ENCODE measurements around the gene CTBP1.

Gene CTBP1

GRCh38 chr4:1236103-1236641, 12.8 kb downstream of the CTBP1 start:
- no peak for DNase-seq

GRCh38 chr4:1235381-1236102, 13.4 kb downstream of the CTBP1 start:
- DNase-seq, result no peak

- DNase-seq, result no peak
Observed at GRCh38 chr4:1234811-1235292, 14.1 kb downstream of the CTBP1 start.

DNA sequence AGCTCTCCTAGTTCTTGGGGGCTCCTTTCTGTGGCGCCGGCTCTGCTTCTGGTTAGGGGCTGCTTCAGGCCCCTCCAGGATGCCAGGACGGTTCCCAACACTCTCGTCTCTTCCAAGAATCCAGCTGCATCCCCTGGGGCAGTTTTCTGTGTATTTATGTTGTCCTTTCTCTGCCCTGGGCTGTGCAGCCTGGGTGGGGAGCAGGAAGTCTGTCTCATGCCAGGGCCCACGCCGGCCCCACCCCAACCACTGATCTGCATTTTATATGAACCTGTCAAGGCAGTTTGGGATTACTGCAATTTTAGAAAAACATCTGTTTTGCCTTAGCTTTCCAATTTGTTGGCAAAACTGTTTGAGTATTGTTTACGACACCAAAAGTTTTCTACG, 14.6 kb downstream of the CTBP1 start:
- DNase-seq, result no peak

DNA sequence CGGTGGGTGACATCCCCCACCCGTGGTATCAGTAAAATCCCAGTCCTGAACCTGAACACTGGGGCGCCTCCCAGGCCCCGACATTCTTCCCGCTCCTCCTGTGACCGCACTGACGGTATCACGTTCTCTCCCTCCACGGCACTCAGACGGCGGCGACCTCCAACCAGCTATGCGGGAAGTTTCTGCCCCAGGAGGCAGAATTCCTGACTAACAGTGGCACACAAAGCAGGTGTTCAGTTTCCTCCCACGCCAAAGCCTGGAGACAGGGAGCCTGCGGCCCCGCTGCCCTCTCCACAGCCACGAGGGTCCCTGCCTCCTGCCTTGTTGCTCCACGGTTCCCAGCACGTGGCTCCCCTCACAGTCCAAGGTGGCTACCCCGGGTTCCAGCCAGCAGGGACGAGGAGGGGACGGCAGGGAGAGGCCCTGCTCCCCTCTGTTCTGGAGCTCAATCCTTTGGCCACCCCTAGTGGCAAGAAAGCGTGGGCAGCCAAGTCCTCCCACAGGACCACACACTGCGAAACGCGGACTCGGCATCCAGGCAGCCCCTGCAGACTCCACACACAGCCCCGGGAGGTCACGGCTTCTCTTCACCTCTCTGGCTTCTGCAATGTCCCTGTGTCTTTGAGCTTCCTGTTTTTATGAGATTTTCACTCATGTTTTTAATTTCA, 15.2 kb downstream of the CTBP1 start:
- DNase-seq, result no peak

GRCh38 chr4:1232661-1233621, 16.0 kb downstream of the CTBP1 start:
- DNase-seq, result peak; percentile 57

GRCh38 chr4:1231637-1232360, 17.1 kb downstream of the CTBP1 start:
- no peak for DNase-seq

DNA sequence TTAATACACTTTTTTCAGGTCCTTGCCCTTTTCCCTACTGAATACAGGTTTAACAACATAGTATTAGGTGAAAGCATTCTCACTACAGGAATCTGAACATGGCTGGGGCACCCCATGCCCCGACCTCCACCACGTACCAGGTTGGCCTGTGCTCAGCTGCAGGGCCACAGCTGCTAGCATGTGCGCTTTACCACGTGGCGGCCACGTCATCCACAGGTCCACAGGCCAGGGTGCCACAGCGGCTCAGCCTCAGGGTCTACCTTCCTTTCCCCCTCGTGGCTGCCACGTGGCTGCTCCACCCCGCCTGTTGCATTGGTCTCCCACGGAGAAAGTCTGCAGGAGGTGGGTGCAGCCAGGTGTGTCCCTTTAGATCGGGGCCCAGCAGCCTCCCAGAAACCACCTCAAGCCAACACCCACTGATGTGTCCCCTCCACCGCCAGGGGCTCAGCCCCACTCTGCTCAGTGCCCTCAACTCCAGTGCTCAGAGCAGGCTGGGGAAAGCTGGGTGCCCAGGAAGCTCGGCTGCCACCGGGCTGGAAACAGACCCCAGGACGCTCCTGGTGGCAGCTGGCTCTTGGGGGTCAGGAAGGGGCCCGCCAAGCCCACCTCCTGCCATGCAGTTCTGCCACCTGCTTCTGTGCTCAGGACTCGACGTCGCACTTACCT, 17.8 kb downstream of the CTBP1 start:
- no peak for DNase-seq

DNA sequence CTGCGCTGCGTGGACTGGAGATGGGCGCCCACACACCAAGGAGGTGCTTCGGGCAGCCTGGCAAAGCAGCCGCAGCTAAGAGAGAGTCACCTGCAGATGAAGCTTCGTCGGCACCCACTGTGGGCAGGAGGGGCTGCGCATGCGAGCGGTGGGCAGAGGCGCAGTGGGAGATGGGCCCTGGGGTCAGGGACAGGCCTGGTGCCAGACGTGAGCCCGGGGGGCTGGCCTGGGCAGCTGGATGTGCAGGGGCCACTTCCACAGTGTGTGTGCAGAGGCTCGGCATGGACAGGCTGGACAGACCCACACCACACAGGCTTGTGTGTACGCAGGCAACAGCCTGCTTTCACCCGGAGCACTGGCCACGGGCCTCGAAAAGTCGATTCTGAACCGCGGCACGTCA, 18.6 kb downstream of the CTBP1 start:
- DNase-seq, result no peak

GRCh38 chr4:1229117-1229849, 19.6 kb downstream of the CTBP1 start:
- DNase-seq, result no peak

DNA sequence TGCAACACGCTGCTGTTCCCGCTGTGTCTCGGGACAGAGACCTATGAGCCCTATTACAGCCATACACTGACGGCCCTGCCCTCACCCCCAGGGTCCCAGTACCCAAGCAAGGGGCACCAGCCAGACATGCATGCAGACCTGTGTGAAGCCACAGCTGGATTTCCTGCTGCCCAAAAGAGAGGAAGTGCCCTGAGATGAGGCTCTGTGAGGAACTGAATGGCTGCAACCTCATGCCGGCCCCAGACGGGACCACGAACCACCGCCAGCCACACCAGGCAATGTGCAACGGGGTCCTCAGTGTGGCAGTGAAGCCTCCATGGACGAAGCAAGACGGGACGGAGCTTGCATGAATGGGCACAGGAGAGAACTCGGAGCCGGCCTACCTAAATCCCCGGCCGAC, 21.1 kb downstream of the CTBP1 start:
- DNase-seq, result no peak

- no peak for DNase-seq
Observed at GRCh38 chr4:1226598-1226997, 22.3 kb downstream of the CTBP1 start.

DNA sequence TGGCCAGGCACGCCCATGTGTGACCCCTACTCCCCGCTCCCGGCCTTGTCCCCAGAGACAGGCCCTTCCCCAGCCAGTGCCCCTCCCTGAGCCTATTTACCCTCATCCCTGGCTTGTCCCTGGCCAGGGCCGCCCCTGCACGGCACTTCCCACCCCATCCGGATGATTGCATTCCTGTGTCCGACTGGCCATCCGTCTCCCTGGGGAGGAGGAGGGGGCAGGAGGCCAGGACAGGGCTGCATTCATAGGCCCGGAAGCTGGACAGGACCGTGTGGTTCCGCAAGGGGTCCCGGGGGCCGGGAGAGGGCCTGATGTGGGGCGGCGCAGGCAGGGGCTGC, 22.8 kb downstream of the CTBP1 start:
- no peak for DNase-seq

DNA sequence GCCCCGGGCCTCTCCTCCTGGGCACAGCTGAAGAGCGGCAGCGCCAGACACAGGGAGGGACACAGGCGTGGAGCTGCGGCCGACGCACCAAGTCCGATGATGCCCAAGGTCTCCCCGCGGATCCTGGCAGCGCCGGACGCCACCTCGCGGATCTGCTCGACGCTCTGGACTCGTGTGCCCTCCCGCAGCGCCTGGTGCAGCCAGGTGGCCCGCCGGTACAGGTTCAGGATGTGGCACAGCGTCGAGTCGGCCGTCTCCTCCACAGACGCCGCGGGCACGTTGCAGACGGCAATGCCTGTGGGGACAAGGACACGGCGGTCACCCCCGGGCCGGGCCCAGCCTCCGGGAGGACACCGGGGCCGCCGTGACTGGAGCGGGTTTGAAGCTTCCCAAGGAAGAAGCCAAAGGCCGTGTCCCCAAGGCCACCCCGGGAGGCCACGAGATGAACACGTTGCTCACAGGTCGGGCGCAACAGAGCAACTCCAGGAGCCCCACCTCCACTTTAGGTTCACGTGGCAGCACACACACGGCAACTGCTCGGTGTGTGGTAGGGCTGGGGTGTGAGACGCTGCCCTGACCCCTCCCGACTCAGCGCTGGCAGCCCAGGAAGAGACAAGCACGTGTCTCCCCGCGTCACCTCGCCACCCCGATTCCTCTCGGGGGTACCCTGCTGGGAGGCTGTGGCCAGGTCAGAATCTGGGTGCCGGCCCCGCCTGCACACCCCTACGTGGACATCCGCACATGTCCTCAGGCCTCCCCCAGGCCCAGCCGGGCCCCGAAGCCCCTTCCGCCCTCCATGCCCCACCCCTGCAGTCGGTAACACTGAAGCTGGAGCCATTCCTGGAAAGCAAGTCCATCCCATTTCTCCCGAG, 23.4 kb downstream of the CTBP1 start:
- DNase-seq, result no peak

- no peak for DNase-seq
Observed at GRCh38 chr4:1223841-1224809, 24.8 kb downstream of the CTBP1 start.

GRCh38 chr4:1222938-1223690, 25.8 kb downstream of the CTBP1 start:
- DNase-seq, result no peak

- DNase-seq, result no peak
Observed at GRCh38 chr4:1222036-1222789, 26.7 kb downstream of the CTBP1 start.

Measured in DMS53 (cell line).